ENCODE measurements around the gene GPATCH4. TPM values are rescaled to one million over a fixed set of nuclear protein-coding genes. Genes with fewer than 3 reads are reported as not detected.

The GPATCH4 gene
- total RNA-seq, 1 experiment from 2014 or later: 39.4 TPM

- TF ChIP-seq REST (IDR thresholded peaks at IDR 0.05; ENCODE audit: low read depth) (no peak), CEBPB (IDR thresholded peaks at IDR 0.05; ENCODE audit: low read depth) (no peak), CBX3 (IDR thresholded peaks at IDR 0.05; ENCODE audit: low read depth) (no peak), RAD21 (IDR thresholded peaks at IDR 0.05; ENCODE audit: low read depth) (no peak), CTCF (IDR thresholded peaks at IDR 0.05 in 2 of 3, conservative IDR thresholded peaks at IDR 0.05 in 1 of 3; ENCODE audit: borderline replicate concordance in 1 of 3, insufficient read depth in 1 of 3, low read depth in 2 of 3, low read length in 2 of 3) (no peak)
Measured at GRCh38 chr1:156571919-156572662, 29.2 kb downstream of the GPATCH4 start, which contains the start of gene IQGAP3 (continued).

- no peak for DNase-seq (ENCODE audit: low read depth, low spot score)
- H3K79me2 ChIP-seq (ENCODE audit: insufficient read depth, low read length): peaks cover 26% of the 10 kb centered on the region
- H3K9me2 ChIP-seq (ENCODE audit: insufficient read depth): no peaks in the 10 kb centered on the region
- peak; percentile 26; the same call in 1 of the 2 replicates for ATAC-seq
- no peak overlapping the region for H2AFZ ChIP-seq (ENCODE audit: low read depth, low read length, poor library complexity, severe bottlenecking)
- POLR2A ChIA-PET: no interaction called here
- peaks cover 9 to 14% of the 10 kb centered on the region in 2 experiments for H3K4me1 ChIP-seq (ENCODE audit: control insufficient read depth in 1 of 2, insufficient read depth in 2 of 2, low read length in 2 of 2)
- peak overlapping the region; percentile 80 to 96 for H3K4me3 ChIP-seq (replicated peaks in 1 of 2; ENCODE audit: low read depth in 1 of 2, low read length in 2 of 2)
- no peaks in the 10 kb centered on the region for H3K9me3 ChIP-seq (ENCODE audit: control insufficient read depth in 1 of 2, insufficient read depth in 1 of 2, low read depth in 1 of 2, low read length in 2 of 2)
- BruUV-seq (replicated peaks): no TSS peak
- peak overlapping the region; percentile 81 for H3K9ac ChIP-seq (ENCODE audit: low read length)
- CTCF ChIA-PET: no interaction called here
- H4K20me1 ChIP-seq (ENCODE audit: insufficient read depth): no peaks in the 10 kb centered on the region
- H3K27me3 ChIP-seq (ENCODE audit: insufficient read depth, low read length): no peaks in the 10 kb centered on the region
- TF ChIP-seq TCF7L2 (IDR thresholded peaks at IDR 0.05; ENCODE audit: borderline replicate concordance, extremely low read depth, insufficient read depth, insufficient read length) (no peak), EZH2phosphoT487 (IDR thresholded peaks at IDR 0.05; ENCODE audit: borderline replicate concordance) (no peak), SIN3A (IDR thresholded peaks at IDR 0.05; ENCODE audit: low read depth) (peak; percentile 45; the same call in 1 of the 2 replicates), SRF (IDR thresholded peaks at IDR 0.05; ENCODE audit: low read depth) (no peak), ELF1 (IDR thresholded peaks at IDR 0.05; ENCODE audit: borderline replicate concordance, low read depth) (no peak), ATF3 (IDR thresholded peaks at IDR 0.05) (no peak), SP1 (IDR thresholded peaks at IDR 0.05; ENCODE audit: low read depth) (0 out of 2 replicates have a peak, but pooled peaks have one; percentile 12)
- peak overlapping the region; percentile 31; the same call in 1 of the 2 replicates for H3K27ac ChIP-seq (ENCODE audit: low read depth, low read length)
- intact Hi-C loops (cut with micrococcal nuclease): no loop called here
- H3K4me2 ChIP-seq (ENCODE audit: low read length): peak overlapping the region; percentile 99
- RAD21 ChIA-PET (ENCODE audit: low non-redundant PET in 1 of 2, low total read pairs in 2 of 2, uncharacterized antibody in 2 of 2, unreplicated experiment in 2 of 2): no interaction called here
- peaks cover 0 to 4% of the 10 kb centered on the region in 2 experiments; a peak in 1 of 4 replicates for H3K36me3 ChIP-seq (ENCODE audit: control insufficient read depth in 1 of 2, insufficient read depth in 2 of 2, low read length in 2 of 2)
Measured at GRCh38 chr1:156571261-156571852, 29.9 kb downstream of the GPATCH4 start.

Data from HCT116 (cell line).